ENCODE measurements around the gene IGSF22.

Gene IGSF22

DNA sequence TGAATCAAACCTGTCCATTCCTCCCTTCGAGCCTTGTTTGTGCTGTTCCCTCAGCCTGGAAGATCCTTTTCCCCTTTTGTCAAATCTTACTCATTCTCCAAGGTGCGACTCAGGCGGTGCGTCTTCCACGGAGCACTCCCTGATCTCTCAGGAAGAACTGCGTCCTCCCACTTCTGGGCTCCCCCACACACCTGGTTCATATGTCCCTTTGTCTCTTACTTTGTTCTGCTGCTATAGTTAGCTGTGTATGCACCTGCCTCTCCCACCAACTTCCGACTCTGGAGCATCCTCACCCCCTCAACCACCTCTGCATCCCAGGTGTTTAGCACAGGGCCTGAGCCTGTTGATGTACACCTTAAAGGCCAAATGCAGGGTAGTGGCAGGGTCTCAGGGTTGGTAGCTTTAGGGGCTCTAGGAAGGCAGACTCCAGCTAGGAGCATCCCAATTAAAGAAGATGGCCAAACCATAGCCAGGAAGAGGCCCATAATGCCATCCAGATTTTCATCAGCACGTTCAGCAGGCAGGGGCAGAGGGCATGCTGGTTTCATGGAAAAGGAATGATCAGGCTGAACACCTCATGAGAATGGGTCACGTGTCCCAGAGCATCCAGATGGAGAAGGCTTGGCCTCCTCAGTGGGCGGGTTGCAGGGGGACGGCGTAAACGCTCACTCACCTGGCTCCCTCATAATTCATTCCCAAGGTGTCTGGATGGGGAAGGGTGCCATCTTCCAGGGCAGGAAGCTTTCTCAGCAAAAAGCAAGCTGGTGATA, 45.5 kb upstream of the IGSF22 start:
- H3K9me3 ChIP-seq (ENCODE audit: control insufficient read depth, low read length), result no peaks in the 10 kb centered on the region
- H3K27me3 ChIP-seq (ENCODE audit: control insufficient read depth, insufficient read depth, low read length), result no peaks in the 10 kb centered on the region
- H3K27ac ChIP-seq, result no peak overlapping the region
- no peak overlapping the region for H3K4me2 ChIP-seq (ENCODE audit: low read length)
- H3K79me2 ChIP-seq, result no peaks in the 10 kb centered on the region
- H2AFZ ChIP-seq, result no peak overlapping the region
- no peaks in the 10 kb centered on the region for H3K4me1 ChIP-seq
- no peak overlapping the region for H3K4me3 ChIP-seq (ENCODE audit: low read depth, low read length)
- H3K9ac ChIP-seq, result no peak overlapping the region
- H3K36me3 ChIP-seq (ENCODE audit: control insufficient read depth, insufficient read depth, low read length), result no peaks in the 10 kb centered on the region
- TF ChIP-seq, protein P1, sequence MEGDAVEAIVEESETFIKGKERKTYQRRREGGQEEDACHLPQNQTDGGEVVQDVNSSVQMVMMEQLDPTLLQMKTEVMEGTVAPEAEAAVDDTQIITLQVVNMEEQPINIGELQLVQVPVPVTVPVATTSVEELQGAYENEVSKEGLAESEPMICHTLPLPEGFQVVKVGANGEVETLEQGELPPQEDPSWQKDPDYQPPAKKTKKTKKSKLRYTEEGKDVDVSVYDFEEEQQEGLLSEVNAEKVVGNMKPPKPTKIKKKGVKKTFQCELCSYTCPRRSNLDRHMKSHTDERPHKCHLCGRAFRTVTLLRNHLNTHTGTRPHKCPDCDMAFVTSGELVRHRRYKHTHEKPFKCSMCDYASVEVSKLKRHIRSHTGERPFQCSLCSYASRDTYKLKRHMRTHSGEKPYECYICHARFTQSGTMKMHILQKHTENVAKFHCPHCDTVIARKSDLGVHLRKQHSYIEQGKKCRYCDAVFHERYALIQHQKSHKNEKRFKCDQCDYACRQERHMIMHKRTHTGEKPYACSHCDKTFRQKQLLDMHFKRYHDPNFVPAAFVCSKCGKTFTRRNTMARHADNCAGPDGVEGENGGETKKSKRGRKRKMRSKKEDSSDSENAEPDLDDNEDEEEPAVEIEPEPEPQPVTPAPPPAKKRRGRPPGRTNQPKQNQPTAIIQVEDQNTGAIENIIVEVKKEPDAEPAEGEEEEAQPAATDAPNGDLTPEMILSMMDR (IDR thresholded peaks at IDR 0.05), result no peak

DNA sequence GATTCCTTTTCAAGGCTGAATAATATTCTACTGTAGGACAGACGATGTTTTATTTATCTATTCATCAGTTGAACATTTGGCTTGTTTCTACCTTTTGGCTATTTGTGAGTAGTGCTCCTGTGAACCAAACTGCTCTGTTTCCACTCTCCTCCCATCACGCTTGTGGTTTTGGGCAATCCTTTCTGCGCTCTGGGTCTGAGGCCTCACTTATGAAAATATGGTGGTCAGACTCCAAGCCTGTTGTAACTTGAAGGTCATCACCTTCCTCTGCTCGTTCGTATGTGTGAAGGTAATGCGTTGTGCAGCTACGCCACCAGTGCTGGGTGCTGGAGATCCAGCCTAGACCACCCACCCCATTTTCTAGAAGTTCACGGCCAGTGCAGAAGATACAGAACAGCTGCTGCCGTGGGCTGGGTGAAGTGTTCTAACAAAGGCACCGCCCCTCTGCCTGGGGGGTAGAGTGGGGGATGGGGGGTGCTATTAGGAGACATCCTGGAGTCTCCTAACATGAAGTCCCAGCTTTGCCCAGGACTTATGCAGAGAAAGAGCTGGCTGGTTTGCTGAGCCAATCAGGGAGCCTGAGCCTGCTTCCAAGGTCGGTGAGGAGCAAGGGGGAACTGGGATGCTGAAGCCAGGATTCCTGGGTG, 44.6 kb upstream of the IGSF22 start:
- Histone ChIP-seq H3K9ac (no peak overlapping the region), H3K4me3 (ENCODE audit: low read depth, low read length) (no peak overlapping the region), H3K27ac (no peak overlapping the region), H3K27me3 (ENCODE audit: control insufficient read depth, insufficient read depth, low read length) (no peaks in the 10 kb centered on the region), H3K9me3 (ENCODE audit: control insufficient read depth, low read length) (no peaks in the 10 kb centered on the region), H3K79me2 (no peaks in the 10 kb centered on the region), H2AFZ (no peak overlapping the region), H3K4me1 (no peaks in the 10 kb centered on the region), H3K36me3 (ENCODE audit: control insufficient read depth, insufficient read depth, low read length) (no peaks in the 10 kb centered on the region), H3K4me2 (ENCODE audit: low read length) (no peak overlapping the region)
- TF ChIP-seq, protein P1 (IDR thresholded peaks at IDR 0.05), result no peak

DNA sequence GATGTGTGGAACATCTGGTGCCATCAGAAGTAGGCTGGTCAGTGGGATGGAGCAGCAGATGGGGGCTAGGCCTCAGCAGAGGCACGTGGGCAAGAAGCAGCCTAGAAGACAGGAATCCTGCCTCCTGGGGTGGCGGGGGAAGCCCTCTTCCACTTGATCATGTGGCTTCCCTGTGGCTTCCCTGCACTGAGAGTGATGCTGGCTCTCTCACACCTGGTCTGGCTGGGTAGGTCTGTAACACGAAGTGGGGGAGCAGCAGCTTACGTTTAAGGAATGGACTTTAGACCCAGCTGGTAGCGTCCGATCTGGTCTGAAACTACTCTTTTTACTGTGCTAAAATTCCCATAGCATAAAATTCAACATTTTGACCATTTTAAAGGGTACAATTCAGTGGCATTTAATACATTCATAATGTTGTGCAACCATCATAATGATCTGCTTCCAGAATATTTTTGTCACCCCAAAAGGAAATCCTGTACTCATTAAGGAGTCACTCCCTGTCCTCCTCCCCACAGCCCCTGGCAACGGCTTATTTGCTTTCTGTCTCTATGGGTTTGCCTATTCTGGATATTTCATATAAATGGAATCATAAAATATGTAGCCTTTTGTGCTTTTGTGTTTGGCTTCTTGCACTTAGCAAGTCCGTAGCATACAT, 43.9 kb upstream of the IGSF22 start:
- Histone ChIP-seq H3K79me2 (no peaks in the 10 kb centered on the region), H3K27ac (no peak overlapping the region), H2AFZ (no peak overlapping the region), H3K36me3 (ENCODE audit: control insufficient read depth, insufficient read depth, low read length) (no peaks in the 10 kb centered on the region), H3K9ac (no peak overlapping the region), H3K4me2 (ENCODE audit: low read length) (no peak overlapping the region), H3K4me3 (ENCODE audit: low read depth, low read length) (no peak overlapping the region), H3K27me3 (ENCODE audit: control insufficient read depth, insufficient read depth, low read length) (no peaks in the 10 kb centered on the region), H3K9me3 (ENCODE audit: control insufficient read depth, low read length) (no peaks in the 10 kb centered on the region), H3K4me1 (no peaks in the 10 kb centered on the region)
- TF ChIP-seq, protein P1 (IDR thresholded peaks at IDR 0.05), result no peak

GRCh38 chr11:18768978-18769377, 43.0 kb upstream of the IGSF22 start:
- Histone ChIP-seq H3K9me3 (ENCODE audit: control insufficient read depth, low read length) (no peaks in the 10 kb centered on the region), H3K9ac (no peak overlapping the region), H3K27ac (no peak overlapping the region), H3K4me3 (ENCODE audit: low read depth, low read length) (no peak overlapping the region), H3K79me2 (no peaks in the 10 kb centered on the region), H3K4me2 (ENCODE audit: low read length) (no peak overlapping the region), H3K4me1 (no peaks in the 10 kb centered on the region), H3K36me3 (ENCODE audit: control insufficient read depth, insufficient read depth, low read length) (no peaks in the 10 kb centered on the region), H3K27me3 (ENCODE audit: control insufficient read depth, insufficient read depth, low read length) (no peaks in the 10 kb centered on the region), H2AFZ (no peak overlapping the region)
- TF ChIP-seq, protein P1 (IDR thresholded peaks at IDR 0.05), result no peak

Measured in parathyroid adenoma (tissue), 2 donors.